Stimulated activated CD4-positive, alpha-beta T cell treated with anti-CD3 and anti-CD28 coated beads, Interleukin-12 subunit alpha, Interleukin-12 subunit beta, amount 100 ng/mL, for 4 hours (primary cell): ENCODE results near the gene ADCY3.

Source experiments
- DNase-seq: peaks from one replicate; pipeline ENCODE4 v3.0.0-alpha.2; 2020

The ADCY3 gene

GRCh38 chr2:24920098-24920808 is at the start of gene ADCY3:
TSS of gene ADCY3 (minus strand) at chr2:24920237. CDS start at chr2:24918987, 1,250 bp downstream.
- DNase-seq, result peak; percentile 60

DNA sequence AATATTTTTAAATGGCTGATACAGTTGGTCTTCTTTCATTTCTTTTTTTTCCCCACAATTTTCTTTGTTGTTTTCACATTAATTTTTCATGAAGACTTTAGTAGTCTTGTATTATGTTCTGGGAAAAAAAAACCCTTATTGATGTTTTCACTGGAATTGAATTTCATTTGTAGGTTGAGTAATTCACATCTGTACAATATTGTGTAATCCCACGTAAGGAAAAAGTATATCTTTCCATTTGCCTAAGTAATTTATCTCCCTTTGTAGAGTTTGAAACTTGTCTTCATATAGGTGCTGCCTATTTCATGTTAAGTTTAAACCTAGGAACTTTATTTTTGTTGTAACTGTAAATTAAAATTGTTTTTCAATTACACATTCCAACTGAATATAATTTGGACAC is 49.7 kb upstream of the ADCY3 start:
- DNase-seq, result no peak

GRCh38 chr2:24961903-24962302 is 41.9 kb upstream of the ADCY3 start:
- no peak for DNase-seq

GRCh38 chr2:24959761-24960160 is 39.7 kb upstream of the ADCY3 start:
- DNase-seq, result no peak

- no peak for DNase-seq
Observed at GRCh38 chr2:24958411-24958935, 38.4 kb upstream of the ADCY3 start.

DNA sequence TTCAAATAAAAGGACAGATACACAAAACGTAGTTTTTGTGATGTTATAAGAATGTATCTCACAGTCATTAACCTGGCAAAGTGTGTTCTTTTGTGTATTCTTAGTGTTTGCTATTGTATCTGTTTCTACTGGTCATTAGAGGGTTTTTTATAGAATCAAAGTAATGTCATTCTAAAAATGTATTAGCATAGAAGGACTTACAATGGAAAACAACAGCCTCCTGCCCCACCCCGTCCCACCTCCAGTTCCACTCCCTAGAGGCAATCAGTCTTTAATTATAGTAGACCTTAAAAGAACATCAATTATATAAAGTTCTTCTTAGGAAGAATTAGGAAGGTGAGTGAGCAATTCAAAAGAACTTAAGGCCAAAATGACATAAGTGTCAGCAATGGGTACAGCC is 37.9 kb upstream of the ADCY3 start:
- no peak for DNase-seq

DNA sequence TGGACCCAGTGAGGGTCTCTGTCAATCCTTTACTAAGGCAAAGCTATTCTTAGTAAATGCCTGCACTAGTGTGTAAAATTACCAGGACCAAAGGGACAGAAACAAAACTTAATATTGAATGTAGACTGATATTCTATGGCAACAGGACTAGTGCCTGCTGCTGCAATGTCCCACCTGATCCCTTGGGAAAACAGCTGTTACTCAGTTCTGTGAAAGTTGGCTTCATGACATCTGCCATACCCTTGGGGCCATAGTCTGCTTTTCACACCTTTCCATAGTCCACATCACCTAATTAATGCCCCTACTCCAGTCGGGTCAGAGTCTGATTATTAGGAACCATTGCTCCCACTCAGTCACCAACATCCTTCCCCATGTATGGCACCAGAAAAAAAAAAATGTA is 37.2 kb upstream of the ADCY3 start:
- no peak for DNase-seq

DNA sequence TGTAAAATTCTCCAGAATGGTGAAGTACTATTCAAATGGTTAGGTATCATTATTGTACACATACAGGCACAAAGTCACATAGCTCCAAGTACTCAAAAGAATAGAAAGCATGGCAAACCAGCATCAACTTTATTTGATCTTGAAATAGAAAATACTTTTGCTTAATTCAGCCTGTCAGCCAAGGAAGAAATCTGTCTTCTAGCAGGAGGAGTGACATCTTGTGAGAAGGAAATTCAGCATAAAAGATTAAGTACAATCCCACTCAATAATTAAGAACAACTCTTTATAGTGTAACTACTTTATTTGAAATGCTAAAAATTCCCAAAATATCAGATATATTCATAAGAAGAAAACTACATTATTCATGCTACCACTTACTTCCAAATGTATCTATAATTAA is 35.9 kb upstream of the ADCY3 start:
- DNase-seq, result no peak

DNA sequence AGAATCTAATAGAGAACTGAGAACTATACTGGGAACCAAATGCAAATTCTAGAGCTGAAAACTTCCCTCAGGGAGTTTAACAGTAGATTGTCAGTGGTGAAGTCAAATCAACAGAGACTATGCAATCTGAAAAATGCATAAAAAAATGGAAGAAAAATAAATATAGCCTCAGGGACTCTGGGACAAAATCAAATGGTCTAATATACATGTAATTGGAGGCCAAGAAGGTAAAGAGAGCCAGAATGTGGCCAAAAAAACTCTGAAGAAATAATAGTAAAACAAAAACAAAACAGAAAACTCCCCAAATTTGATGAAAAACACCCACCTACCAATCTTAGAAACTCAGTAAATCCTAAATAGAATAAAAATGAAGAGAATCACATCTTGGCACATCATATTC is 35.2 kb upstream of the ADCY3 start:
- DNase-seq, result no peak

DNA sequence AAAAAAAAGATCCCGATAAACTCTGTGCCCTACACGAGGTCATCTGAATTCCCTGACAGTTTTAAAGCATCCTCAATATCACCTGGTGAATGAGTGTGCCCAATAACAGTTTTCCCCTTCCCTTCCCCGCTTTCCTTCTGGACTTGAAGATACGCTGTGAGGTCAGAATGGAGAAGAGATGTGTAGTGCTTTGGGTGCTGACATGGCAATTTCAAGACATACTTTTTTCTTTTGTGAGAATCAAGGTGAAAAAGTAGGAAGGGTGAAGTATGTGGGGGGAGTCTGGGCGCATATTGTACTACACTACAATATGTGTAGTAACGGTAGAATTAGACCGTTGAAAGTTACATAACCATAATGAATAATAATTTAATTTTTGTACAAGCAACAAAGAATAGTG is 30.1 kb upstream of the ADCY3 start:
- DNase-seq, result no peak

DNA sequence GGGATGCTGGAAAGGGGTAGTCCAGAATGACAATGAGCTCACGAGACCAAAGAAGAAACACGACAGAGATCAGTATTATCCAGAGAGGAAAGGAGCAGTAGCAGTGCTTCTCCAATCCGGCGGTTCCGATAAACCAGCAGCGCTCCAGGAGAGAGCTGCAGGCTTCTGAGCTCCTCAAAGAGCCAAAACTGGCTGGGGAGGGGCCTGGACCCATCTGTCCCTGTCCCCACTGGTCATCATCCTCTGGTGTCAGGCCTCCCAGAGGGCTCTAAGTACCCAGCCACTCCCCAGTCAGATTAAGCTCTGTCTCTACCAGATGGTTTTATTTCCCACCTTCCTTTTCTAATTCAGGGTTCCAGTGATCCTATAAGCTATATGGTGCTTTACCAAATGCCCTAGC is 28.5 kb upstream of the ADCY3 start:
- no peak for DNase-seq

- no peak for DNase-seq
Observed at GRCh38 chr2:24947561-24948157, 27.6 kb upstream of the ADCY3 start.

- DNase-seq, result no peak
Observed at GRCh38 chr2:24945907-24946306, 25.9 kb upstream of the ADCY3 start.

DNA sequence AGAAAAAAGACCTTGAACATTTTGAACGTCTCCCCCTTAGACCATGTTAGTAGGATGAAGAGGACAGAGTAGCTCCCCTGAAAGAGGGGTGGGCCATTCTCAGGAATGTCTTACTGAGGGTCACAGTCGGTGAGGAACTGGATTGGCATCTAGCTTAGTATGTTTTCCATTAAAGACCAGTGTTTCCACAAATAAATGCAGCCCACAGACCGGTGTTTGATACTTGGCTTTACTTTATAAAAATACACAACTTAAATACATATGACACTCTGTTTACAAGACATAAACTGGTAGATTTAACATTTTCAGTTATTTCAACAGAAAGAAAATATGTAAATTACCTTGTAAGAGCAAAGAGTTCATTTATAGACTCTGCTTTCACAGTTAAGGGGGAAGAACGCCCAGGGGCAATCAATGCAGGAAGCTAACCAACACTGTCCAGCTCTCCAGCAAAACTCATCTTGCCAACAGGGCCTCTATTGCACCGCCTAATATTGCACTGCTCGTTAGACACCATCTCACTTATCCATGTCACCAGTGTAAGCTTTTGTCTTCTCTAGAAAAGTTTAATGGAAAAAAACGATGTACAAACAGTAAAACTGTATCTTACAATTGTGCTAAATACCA is 23.5 kb upstream of the ADCY3 start:
- DNase-seq, result no peak

- DNase-seq, result no peak
Observed at GRCh38 chr2:24939353-24939752, 19.3 kb upstream of the ADCY3 start.

DNA sequence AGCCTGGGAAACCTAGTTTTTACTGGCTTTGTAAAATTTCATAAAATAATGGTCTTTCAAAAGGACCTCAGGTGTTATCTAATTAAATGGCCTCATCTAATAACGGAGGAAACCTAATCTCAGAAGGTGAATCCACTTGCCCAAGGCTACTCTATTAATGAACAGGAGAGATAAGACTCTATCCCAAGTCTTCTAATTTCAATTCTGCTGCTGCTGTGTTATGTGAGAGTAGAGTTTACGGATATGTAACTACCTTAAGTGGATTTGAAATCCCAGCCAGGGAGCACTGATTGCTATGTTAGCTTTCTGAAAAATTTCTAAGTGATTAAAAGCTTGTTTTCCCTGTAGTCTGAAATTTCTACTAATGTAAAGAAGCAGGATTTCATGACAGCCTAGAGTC is 17.2 kb upstream of the ADCY3 start:
- no peak for DNase-seq

DNA sequence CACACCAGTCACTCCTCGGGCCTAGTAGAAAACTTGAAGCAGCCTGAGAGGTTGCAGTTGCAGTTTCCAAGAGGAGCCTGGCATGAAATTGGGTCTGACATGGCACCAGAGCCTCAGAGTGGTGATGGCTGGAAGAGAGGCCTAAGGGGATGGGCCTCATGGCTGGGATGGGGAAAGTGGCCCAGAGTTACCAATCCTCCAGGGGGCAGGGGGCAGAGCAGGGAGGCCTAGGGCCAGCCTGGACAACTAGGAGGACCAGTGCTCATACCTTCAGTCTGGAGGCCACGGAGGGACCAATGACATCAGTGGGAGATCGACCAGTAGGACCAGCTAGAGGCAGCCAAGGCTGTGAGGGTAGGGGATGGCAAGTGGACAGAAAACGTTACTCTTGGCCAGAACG is 15.1 kb upstream of the ADCY3 start:
- no peak for DNase-seq

- no peak for DNase-seq
Observed at GRCh38 chr2:24932715-24933114, 12.7 kb upstream of the ADCY3 start.

GRCh38 chr2:24930768-24931167 is 10.7 kb upstream of the ADCY3 start:
- no peak for DNase-seq

DNA sequence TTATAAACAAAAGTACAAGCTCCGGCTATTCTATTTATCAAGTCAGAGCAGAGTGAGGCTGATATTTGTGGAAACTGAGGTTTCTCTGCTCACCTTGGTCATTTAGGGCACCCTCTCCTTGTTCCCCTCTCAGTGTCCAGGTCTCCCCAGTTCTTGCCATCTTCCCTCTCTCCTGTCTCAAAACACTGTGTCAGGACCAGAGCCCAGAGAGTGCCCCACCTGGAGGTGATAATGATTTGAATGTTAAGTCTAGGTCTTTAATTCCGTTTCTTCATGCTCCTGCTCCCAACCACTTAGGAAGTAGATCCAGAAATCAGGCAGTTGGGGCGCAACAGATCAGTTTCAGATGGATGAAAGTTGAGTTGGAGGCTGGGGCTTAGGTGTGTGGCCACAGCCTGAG is 9.2 kb upstream of the ADCY3 start:
- DNase-seq, result no peak

- no peak for DNase-seq
Observed at GRCh38 chr2:24928036-24928435, 8.0 kb upstream of the ADCY3 start.

GRCh38 chr2:24926602-24927252 is 6.7 kb upstream of the ADCY3 start:
- DNase-seq, result peak; percentile 46

- DNase-seq, result no peak
Observed at GRCh38 chr2:24926220-24926601, 6.2 kb upstream of the ADCY3 start.

DNA sequence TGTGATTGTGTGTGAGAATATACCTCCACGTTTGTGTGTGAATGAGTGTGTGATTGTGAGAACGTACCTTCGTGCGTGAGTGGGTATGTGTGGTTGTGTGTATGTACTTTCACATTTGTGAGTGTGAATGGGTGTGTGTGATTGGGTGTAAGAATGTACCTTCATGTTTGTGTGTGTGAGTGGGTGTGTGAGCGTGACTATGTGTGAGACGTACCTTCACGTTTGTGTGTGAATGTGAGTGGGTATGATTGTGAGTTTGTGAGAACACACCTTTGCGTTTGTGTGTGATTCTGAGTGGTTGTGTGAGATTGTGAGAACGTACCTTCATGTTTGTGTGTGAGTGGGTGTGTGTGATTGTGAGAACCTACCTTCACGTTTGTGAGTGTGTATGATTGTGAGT is 5.8 kb upstream of the ADCY3 start:
- DNase-seq, result no peak
